GM11168 (cell line): ENCODE results near the gene DEFB114.
"Not testable (repeated sequence)": the region's sequence is repeated elsewhere in the genome, so short reads cannot be mapped to it uniquely, and the experiment has no call there.

Source experiments
- in situ Hi-C: fragments of 300-500 bp; cut with MboI; formaldehyde crosslinking; loops from one replicate; pipeline ENCODE4 v1.12.0; 2022; ENCODE audit warnings: low sequenced_read_pairs; ENCODE audit not compliant: unreplicated experiment

Gene DEFB114, protein sequence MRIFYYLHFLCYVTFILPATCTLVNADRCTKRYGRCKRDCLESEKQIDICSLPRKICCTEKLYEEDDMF

DNA sequence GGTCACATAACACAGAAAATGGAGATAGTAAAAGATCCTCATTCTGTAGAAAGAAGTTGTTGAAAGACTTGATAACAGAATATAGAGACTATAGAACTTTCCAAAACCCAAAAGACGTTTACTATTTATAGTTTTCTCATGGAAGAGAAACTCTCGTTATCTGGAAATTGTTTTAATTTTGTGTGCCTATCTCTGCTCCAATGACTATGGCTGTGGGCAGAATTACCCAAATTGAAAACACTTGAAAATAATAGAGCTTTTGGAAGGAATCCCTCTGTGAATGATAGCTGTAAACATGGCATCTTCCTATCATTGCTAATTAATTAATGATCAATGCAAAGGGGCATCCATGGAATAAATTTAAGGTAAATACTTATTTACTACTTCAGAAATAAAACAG, at the start of gene DEFB114:
TSS of gene DEFB114 (minus strand) at position 101 of the 400 bp plus-strand sequence. CDS start at position 42, 59 bp downstream.
- in situ Hi-C loops: no loop called here

DNA sequence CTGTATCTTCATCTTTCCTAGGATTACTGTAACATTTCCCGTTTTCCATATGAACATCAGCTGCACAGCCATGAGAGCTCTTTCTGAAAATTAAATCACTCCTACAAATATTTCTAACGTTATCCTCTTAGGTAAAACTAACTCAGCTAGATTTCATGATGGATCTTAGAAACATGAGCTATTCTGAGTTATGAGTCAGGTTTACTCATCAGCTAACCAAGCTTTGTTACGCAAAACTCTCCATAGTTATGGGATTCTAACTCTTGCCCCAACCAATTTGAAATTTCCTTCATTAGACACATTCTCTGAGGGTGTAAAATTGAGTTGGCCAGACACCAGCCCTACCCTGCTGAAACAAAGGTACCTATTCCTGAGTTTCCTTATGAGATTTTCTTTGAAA, 43.9 kb upstream of the DEFB114 start:
- in situ Hi-C loops: no loop called here

DNA sequence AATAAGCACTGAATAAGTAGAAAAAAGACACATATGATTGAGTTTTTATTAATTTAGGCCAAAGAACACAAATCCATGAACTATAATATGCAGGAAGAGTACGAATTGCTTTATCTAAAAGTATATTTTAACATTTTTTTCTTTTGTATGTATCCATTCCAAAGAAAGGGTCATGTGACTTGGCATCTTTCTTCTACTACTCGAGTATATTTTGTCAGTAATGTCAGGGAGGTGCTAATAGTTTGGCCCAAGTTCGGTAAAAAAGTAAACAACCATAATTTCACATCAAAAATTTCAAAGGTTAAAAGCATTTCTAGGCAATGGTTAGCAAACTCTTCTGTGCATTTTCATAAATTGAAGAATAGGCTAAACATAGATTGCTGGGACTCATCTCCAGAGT, 39.2 kb upstream of the DEFB114 start:
- in situ Hi-C loops: no loop called here

DNA sequence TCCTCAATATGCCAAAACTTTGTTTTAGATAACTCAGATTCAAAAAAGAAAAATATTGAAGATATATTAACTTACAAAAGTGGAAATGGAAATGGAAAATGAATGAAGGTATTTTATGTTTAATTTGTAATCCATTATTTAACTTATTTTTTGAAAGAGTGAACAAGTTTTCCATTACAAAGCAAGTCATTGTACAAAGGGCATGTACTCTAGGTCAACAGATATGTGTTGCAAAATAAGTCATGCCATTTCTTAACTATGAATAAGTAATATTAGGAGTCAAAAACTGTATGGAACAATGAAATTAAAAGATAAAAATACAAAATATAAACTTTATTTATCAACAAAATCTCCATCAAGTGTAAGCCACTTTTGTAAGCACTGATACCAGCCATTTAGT, 31.3 kb upstream of the DEFB114 start:
- in situ Hi-C loops: no loop called here

DNA sequence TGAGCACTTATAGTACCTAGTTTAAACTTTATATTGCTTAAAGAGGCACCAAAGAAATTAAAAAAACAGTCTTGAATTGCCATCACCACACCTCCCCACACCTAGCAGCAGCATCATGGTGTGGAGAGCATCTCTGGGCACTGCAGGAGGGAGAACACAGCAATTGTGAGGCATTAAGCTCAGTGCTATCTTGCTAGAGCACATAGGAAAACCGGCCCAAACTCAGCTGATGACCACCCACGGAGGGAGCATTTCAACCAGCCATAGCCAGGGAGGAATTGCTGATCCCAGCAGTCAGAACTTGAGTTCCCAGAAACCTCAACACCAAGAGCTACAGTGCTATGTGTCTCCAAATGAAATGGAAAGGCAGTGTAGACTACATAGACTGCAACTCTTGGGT, 24.9 kb upstream of the DEFB114 start:
- in situ Hi-C loops: no loop called here

DNA sequence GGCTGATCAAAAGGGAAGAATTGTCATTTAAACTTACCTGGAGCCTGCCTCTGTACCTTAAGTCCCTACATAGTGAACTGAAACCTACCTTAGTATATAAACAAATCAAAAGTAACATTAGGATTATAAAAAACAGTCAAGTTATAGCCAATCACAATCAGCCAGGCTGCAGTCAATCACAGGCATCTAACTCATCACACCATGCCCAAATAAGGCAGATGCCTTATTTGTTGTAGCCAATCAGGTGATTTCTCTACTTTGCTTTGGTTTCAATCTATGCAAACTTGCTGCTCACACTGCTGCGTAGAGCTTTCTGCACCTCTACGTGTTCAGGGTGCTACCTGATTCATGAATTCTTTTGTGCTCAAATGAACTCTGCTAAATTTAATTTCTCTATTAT, 23.8 kb upstream of the DEFB114 start:
- in situ Hi-C loops: no loop called here

DNA sequence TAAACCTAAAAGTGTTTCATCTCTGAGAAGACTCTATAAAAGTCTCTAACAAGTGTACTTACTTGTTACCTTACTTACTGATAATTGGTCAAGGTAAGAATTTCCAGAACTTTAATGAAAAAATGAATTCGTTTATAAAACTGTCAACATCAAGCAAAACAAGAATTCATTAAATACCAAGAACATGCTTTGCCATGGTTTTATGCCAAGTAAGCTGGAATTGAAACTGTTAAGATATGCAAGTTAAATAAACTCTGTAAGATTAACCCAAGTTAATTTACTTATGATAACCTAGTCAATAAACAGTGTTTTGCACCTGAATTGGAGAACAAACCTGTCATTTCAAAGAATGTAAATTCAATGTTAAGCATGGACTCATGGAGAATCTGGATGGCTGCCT, 22.6 kb upstream of the DEFB114 start:
- in situ Hi-C loops: no loop called here

DNA sequence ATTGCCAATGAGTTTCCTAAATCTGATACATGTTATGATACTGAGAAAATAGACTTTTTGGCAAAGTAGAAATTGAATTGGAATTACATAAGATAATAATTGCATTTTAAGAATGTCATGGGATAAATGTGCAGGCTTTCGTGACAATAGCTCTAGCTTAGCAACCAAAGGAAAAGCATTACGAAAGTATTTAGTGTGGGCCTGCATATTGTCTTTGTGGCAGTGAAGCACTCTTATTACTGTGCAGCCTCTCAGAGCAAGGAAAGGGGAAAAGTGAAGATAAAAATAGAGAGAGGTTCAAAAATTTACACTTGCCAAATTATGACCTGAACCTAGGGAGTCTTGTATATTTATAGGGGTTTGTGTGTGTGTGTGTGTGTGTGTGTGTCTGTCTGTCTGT, 18.1 kb upstream of the DEFB114 start:
- in situ Hi-C loops: no loop called here

DNA sequence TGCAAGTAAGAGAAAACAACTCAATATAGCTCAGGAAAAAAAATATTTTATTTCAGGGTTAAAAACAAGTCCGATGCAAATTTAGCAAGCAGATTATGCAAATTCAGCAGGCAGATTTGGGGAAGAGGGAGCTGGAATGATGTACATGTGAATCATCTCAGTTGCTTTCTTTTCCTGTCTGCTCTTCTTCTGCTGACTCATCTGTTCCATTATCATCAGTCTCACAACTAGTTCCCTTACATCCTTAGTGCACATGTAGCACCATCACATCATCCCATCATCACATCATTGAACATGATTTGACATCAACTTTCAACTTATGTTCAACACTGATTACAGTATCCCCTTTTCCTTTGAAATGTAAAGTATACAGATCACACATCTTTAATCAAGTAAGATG, 16.9 kb upstream of the DEFB114 start:
- in situ Hi-C loops: no loop called here

DNA sequence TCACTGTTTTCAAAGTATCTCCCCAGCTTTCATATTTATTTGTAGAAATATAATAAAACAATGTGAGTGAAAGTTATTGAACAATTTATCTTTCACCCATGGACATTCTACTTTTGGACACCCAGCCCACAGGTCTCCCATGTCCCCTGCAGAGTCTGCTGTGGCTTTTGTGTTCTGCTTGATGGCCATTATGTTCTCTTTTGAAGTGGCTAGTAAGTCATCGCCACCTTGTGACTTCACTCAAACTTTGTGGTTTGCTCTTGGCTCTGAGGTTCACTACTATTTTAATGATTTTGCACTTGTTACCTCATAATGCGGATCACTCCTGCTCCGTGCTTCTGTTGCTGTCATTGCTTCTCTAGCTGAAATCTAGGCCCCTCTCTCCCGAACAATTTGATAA, 15.6 kb upstream of the DEFB114 start:
- in situ Hi-C loops: no loop called here

DNA sequence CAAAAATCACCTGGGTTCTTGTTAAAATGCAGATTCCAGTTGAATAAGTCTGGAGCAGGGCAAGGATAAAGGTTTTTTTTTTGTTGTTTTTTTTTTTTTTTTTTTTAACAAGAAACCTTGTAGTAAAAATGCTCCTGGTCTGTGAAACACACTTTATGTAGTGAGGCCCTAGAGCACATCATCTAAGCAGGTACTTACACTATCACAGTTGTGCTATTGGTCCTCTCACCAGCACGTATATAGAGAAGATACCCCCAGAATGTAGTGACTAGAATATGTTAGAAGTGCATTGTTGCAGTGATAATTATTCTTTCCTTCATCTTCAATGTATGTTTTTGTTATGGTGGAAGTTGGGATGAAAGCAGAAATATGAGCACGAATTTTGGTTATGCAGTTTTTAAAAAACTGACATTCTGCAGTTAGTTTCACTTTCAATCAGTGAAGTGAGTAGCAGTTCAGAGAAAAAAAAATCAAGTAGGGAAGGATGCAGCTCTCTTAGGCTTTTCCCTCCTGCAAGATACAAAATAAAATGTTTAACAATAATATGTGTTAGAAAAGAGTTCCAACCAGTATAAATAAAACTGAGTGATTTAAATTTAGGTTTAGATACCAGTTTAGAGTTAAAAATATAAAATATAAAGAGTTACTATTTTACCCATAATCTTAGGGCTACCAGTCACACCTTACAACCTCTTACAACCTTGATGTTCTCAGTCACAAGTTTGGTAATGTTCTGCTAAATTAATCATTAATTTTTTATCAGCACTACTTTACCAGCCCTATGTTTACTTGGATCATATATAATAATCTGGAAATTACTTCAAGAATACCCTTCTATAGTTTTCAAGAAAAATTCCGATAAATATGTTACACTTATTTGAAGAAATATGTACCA, 14.6 kb upstream of the DEFB114 start:
- in situ Hi-C loops: no loop called here

DNA sequence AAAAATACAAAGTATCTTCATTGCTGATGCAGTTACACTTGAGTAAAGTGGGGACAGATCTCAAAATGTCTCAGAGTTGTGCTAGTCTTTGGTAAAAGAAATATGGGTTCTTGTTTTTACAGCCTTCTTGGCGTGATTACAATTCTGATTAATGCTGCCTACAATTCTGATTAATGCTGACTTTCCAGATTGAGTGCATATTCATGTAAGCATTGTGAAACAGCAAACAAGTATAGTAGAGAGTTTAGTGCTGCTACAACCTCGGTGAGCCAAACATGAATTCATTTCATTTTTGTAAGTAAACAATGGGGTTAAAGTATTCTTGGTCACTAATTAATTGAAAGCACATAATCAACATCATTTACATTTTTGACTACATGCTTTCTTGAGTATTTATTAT, 5.6 kb upstream of the DEFB114 start, which contains the start of gene DEFB113:
TSS of gene DEFB113 (minus strand) at position 21 of the 400 bp plus-strand sequence. CDS start at position 21, 0 bp downstream.
- in situ Hi-C loops: no loop called here

DNA sequence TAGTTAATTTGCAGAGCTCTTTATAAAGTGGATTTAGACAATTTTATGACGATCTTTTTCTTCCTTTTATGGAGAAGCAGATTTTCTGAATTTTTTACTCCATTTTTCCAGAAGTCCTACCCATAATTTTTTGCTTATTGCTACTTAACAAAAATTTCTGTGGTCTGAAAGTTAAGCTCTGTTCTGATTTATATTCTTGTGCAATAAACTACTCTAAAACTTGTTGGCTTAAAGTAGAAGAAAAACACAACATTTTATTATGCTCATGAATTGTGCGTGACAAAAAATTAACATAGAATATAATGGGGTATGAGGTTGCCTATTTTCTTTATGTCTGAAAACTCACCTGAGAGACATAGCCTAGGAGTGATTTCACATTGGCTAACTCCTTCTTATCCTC, 2.9 kb upstream of the DEFB114 start:
- in situ Hi-C loops: no loop called here

DNA sequence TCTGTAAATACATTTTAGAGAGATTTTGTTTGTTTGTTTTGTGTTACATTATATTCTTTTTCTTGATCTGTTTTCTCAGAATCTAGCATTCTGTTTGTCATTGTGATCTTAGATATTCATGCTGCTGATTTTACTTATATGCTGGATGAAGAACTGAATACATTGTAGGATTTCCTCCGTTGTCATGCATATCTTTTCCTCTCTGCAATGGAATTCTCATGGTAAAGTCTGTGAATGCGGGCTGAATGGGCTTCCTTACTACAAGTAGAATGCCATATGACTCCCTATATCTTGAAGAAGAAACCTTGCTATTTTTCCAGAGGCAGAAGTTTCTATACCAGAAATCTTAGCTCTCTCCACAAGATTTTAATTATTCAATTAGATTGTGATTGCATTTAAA, 2.4 kb upstream of the DEFB114 start:
- in situ Hi-C loops: no loop called here

DNA sequence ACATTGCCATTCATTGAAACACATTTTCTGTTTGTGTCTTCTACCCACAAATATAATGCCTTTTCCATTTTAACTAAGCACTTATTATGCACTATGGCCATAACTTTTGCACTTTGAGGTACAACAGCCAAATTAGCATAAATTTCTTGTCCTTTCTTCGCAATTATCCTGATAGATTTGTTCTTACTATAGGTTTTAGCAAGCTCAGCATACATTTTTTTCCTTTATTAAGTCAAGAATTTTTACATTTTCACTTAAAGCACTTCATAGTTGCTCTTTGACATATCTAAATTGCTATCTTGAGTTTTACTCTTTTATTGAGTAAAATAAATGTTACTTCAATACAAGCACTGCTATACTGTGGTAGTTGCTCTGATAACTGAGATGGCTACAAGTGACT, 5.8 kb downstream of the DEFB114 start:
- in situ Hi-C loops: no loop called here

DNA sequence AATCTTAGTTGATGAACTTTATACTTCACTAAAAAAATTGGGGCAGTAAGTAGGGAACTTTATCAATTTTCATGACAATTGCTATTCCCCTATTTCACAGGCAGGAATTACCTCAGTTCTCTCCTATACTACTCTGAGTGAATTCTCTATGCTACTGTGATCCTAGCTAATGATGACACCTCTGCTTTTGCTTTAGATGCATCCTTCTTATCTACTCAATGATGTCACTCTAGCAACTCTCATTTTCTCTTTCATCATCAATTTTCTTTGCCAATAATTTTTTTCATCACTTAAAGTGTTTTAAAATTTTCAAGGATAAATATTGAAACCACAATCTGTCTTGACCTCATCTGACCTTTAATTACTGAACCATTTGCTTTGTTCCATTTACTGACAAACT, 8.1 kb downstream of the DEFB114 start:
- in situ Hi-C loops: no loop called here

DNA sequence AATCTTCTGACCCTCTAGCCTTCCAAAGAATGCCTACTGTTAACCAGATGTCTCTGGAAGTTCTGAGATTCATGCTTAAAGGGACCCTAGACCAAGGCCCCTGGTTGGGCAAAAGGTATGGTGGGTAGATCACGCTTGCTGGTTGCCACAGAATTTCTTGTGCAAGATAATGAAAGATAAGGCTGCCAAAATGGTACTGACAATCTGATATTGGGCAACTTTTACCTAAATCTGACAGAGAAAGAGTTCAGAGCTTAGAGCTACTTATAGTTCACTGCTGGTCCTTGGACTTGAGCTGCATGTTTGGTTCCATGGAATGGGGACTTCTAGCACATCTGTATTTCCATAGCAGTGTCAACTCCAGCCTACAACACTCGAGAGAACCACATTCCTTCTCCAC, 12.0 kb downstream of the DEFB114 start:
- in situ Hi-C loops: no loop called here

DNA sequence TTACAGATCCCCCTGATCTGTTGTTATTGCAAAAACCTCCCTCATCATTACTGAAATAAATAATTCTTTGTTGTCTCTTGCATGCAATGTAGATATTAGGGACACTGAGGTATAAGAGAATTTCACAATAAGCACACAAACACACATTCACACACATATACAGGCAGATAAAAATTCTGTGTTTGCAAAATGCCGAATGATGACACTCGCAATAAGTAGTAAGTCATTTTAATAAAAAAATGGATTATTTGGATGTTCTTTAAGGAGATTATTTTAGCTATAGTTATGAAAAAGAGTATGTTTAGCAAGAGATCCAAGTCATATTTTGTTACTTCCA, 13.6 kb downstream of the DEFB114 start:
- in situ Hi-C loops: no loop called here

DNA sequence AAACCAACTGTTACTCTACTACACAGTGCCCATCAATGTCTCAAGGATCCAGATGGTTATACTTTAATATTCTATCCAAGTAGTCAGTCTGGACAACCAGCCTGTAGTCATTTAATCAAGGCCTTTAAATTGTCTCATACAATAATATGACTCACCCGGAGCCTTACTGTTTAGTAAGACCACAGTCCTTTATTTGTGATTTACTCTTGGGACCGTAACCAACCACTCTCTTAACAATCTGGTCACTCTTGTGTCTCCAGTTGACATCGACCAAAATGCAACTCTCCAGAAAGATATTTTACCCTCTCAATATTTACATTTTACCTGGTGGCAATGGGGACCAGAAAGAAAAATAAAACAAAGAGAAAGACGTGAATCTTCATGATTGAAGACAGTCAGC, 14.9 kb downstream of the DEFB114 start:
- in situ Hi-C loops: no loop called here

DNA sequence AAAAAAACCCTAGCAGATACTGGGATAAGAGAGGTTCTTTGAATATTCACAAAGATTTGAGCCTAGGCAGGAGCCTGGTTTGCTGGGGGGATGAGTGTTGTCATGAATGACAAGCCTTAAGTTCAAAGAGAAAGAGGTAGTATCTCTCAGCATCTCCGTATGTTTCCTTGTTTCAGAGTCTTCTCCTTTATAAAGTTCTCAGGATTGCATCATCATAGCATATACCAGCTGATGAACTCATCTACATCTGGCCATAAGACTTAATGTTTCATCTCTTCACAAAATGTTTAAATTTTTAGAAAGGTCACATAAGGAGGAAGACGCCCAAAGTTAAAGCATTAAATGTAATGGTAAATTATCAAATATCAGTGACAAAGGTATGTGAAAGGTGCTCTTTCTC, 17.1 kb downstream of the DEFB114 start:
- in situ Hi-C loops: no loop called here

DNA sequence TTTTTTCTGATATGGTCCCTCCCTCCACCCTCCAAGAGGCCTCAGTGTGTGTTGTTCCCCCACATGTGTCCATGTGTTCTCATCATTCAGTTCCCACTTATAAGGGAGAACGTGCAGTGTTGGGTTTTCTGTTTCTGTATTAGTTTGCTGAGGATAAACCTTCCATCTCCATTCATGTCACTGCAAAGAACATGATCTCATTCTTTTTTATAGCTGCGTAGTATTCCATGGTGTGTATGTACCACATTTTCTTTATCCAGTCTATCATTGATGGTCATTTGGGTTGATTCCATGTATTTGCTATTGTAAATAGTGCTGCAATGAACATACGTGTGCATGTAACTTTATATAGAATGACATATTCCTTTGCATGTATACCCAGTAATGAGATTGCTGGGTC, 19.9 kb downstream of the DEFB114 start:
- in situ Hi-C loops: not testable (repeated sequence)

DNA sequence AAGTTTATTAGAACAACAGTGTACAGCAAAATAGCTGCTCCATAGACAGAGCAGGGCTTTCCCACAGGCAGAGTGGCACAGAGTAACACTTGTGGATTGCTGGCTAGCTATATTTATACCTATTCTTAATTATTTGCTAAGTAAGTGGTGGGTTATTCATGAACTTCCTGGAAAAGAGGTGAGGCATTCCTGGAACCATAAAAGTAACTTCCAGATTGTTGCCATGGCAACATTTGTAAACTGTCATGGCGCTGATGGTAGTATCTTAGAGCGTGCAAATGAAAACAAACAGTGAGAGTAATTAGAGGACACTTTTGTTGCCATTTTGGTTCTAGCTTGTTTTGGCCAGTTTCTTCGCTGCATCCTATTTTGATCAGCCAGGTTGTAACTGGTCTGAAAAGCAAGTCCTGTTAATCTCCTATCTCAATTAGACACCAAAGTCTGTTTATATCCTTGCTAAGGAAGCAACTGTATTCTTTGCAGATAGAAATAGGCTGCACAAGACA, 23.9 kb downstream of the DEFB114 start:
- in situ Hi-C loops: no loop called here
